Measurements from ENCODE around the gene GREM1.

DNA sequence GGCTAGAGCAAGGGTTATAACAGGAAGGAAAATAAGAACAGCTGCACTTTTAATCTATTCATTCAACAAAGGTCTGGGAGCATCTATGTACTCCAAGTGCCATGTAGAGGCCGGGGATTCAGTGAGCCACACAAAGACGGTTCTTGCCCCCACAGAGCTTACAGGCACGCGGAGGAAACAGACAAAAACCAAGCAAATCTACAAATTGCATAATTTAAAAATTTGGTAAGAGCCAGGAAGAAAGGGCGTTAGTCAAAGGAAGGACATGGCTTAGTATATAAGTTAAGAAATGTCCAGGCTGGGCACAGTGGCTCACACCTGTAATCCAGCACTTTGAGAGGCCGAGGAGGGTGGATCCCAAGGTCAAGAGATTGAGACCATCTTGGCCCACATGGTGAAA is 10.4 kb upstream of the GREM1 start:
- no peak for TF ChIP-seq POLR2AphosphoS5 (IDR thresholded peaks at IDR 0.05; ENCODE audit: low read depth)
- no peak for TF ChIP-seq CTCF (conservative IDR thresholded peaks at IDR 0.05; ENCODE audit: low read depth in 2 of 2)
- no peak for TF ChIP-seq CREB1 (CRISPR knock-in tag; IDR thresholded peaks at IDR 0.05; ENCODE audit: low read depth)

Data from GM23338 (cell line).